Activated CD4-positive, CD25-positive, alpha-beta regulatory T cell treated with anti-CD3 and anti-CD28 coated beads, Interleukin-2, amount 50 U/mL, for 72 hours (primary cell): Measurements from ENCODE around the gene HAUS5.
"Not testable (repeated sequence)": the region's sequence is repeated elsewhere in the genome, so short reads cannot be mapped to it uniquely, and the experiment has no call there.

Experiments used
- DNase-seq: peaks from one replicate; pipeline ENCODE4 v3.0.0; 2021

The HAUS5 gene

GRCh38 chr19:35612559-35613321 is at the start of gene HAUS5:
TSS of gene HAUS5 (plus strand) at chr19:35612735. CDS start at chr19:35612795, 60 bp downstream.
- peak; percentile 98 for DNase-seq

- DNase-seq: no peak
Measured at GRCh38 chr19:35562776-35563175, 49.8 kb upstream of the HAUS5 start.

- DNase-seq: no peak
Measured at GRCh38 chr19:35563207-35563829, 49.2 kb upstream of the HAUS5 start, which contains the start of gene ATP4A. TSS of gene ATP4A (minus strand) at chr19:35563658. CDS start at chr19:35563629, 29 bp downstream.

GRCh38 chr19:35565016-35565856 is 47.3 kb upstream of the HAUS5 start:
- no peak for DNase-seq

- no peak for DNase-seq
Measured at GRCh38 chr19:35566738-35567137, 45.8 kb upstream of the HAUS5 start.

GRCh38 chr19:35569281-35569781 is 43.2 kb upstream of the HAUS5 start:
- DNase-seq: no peak

GRCh38 chr19:35571406-35571965 is 41.0 kb upstream of the HAUS5 start:
- DNase-seq: no peak

- no peak for DNase-seq
Measured at GRCh38 chr19:35577918-35578317, 34.6 kb upstream of the HAUS5 start.

GRCh38 chr19:35578707-35579106 is 33.8 kb upstream of the HAUS5 start:
- no peak for DNase-seq

- no peak for DNase-seq
Measured at GRCh38 chr19:35582760-35583159, 29.8 kb upstream of the HAUS5 start.

- no peak for DNase-seq
Measured at GRCh38 chr19:35585848-35586247, 26.7 kb upstream of the HAUS5 start, which contains the start of gene PMIS2. TSS of gene PMIS2 (plus strand) at chr19:35586173. CDS start at chr19:35586260, 87 bp downstream.

GRCh38 chr19:35587321-35587720 is 25.2 kb upstream of the HAUS5 start:
- DNase-seq: no peak

GRCh38 chr19:35590875-35591274 is 21.7 kb upstream of the HAUS5 start:
- no peak for DNase-seq

- no peak for DNase-seq
Measured at GRCh38 chr19:35592226-35592625, 20.3 kb upstream of the HAUS5 start.

- not testable (repeated sequence) for DNase-seq
Measured at GRCh38 chr19:35595026-35595425, 17.5 kb upstream of the HAUS5 start.

GRCh38 chr19:35595928-35596327 is 16.6 kb upstream of the HAUS5 start:
- no peak for DNase-seq

- no peak for DNase-seq
Measured at GRCh38 chr19:35596366-35596999, 16.1 kb upstream of the HAUS5 start.

- no peak for DNase-seq
Measured at GRCh38 chr19:35601971-35602370, 10.6 kb upstream of the HAUS5 start.

- DNase-seq: not testable (repeated sequence)
Measured at GRCh38 chr19:35604436-35604835, 8.1 kb upstream of the HAUS5 start.

- DNase-seq: not testable (repeated sequence)
Measured at GRCh38 chr19:35607170-35607569, 5.4 kb upstream of the HAUS5 start.

GRCh38 chr19:35607661-35608060 is 4.9 kb upstream of the HAUS5 start:
- no peak for DNase-seq

GRCh38 chr19:35608251-35608650 is 4.3 kb upstream of the HAUS5 start:
- no peak for DNase-seq
